Measurements from ENCODE around the gene FHIT.

GRCh38 chr3:60064210-60065178 is 1186.8 kb downstream of the FHIT start:
- TF ChIP-seq, protein P1, sequence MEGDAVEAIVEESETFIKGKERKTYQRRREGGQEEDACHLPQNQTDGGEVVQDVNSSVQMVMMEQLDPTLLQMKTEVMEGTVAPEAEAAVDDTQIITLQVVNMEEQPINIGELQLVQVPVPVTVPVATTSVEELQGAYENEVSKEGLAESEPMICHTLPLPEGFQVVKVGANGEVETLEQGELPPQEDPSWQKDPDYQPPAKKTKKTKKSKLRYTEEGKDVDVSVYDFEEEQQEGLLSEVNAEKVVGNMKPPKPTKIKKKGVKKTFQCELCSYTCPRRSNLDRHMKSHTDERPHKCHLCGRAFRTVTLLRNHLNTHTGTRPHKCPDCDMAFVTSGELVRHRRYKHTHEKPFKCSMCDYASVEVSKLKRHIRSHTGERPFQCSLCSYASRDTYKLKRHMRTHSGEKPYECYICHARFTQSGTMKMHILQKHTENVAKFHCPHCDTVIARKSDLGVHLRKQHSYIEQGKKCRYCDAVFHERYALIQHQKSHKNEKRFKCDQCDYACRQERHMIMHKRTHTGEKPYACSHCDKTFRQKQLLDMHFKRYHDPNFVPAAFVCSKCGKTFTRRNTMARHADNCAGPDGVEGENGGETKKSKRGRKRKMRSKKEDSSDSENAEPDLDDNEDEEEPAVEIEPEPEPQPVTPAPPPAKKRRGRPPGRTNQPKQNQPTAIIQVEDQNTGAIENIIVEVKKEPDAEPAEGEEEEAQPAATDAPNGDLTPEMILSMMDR (IDR thresholded peaks at IDR 0.05) = no peak
- TF ChIP-seq EP300 (IDR thresholded peaks at IDR 0.05) (no peak), POLR2AphosphoS5 (IDR thresholded peaks at IDR 0.05) (no peak)
